MCF 10A (cell line): ENCODE results near the gene DDR1. TPM values are rescaled to one million over a fixed set of nuclear protein-coding genes. Genes with fewer than 3 reads are reported as not detected.

ENCODE experiments used
- BruUV-seq: library from RNA; stranded (reverse); fragments of 400-500 nt; replicated peaks from 2 replicates; lab custom pipeline; 2021; lab: Mats Ljungman, UMichigan
- CTCF ChIA-PET: fragments of 300-600 bp; sonication (Branson Sonifier 250); formaldehyde crosslinking; extraction: SDS; loops from one replicate; lab custom pipeline; 2021; ENCODE audit warnings: antibody characterized with exemption, inconsistent platforms; lab: Yijun Ruan, JAX
- POLR2A ChIA-PET: fragments of 300-600, 350-650 bp; sonication (Branson Sonifier 250); formaldehyde crosslinking; extraction: SDS; loops from one replicate; lab custom pipeline; 2020; ENCODE audit warnings: antibody characterized with exemption, inconsistent platforms; lab: Yijun Ruan, JAX
- DNase-seq: peaks from one replicate; pipeline ENCODE4 v3.0.0-alpha.2; 2018; ENCODE audit not compliant: unreplicated experiment
- H3K27ac Mint-ChIP-seq: one replicate; pipeline ENCODE4 v1.8.0; 2022; ENCODE audit warnings: mild to moderate bottlenecking, low read depth, mixed read lengths; ENCODE audit not compliant: unreplicated experiment
- H3K27me3 Mint-ChIP-seq: one replicate; pipeline ENCODE4 v1.8.0; 2022; ENCODE audit warnings: mixed read lengths; ENCODE audit not compliant: insufficient read depth, unreplicated experiment
- H3K36me3 Mint-ChIP-seq: one replicate; pipeline ENCODE4 v1.8.0; 2022; ENCODE audit warnings: mild to moderate bottlenecking, moderate library complexity, mixed read lengths; ENCODE audit not compliant: insufficient read depth, unreplicated experiment
- H3K4me1 Mint-ChIP-seq: one replicate; pipeline ENCODE4 v1.8.0; 2022; ENCODE audit warnings: mixed read lengths; ENCODE audit not compliant: insufficient read depth, unreplicated experiment
- H3K4me3 Mint-ChIP-seq: one replicate; pipeline ENCODE4 v1.8.0; 2022; ENCODE audit warnings: mild to moderate bottlenecking, moderate library complexity, mixed read lengths; ENCODE audit not compliant: unreplicated experiment
- H3K9me3 Mint-ChIP-seq: one replicate; pipeline ENCODE4 v1.8.0; 2022; ENCODE audit warnings: mixed read lengths; ENCODE audit not compliant: unreplicated experiment
- intact Hi-C: fragments of 100-400 bp; cut with micrococcal nuclease; formaldehyde crosslinking; loops from 2 replicates; pipeline ENCODE4 v1.14.1; 2022
- total RNA-seq: library from RNA; stranded (reverse); gene quantifications from 2 replicates; pipeline ENCODE4 v1.2.3, GENCODE V29; 2022
- TF ChIP-seq, protein P1 (sequence below): fragments of 200-600 bp; IDR thresholded peaks from one replicate; pipeline ENCODE4 v1.8.0; 2022; ENCODE audit warnings: antibody characterized with exemption, mild to moderate bottlenecking; ENCODE audit not compliant: unreplicated experiment

DDR1 gene
- total RNA-seq, 1 experiment from 2014 or later, result 66.0 TPM

DNA sequence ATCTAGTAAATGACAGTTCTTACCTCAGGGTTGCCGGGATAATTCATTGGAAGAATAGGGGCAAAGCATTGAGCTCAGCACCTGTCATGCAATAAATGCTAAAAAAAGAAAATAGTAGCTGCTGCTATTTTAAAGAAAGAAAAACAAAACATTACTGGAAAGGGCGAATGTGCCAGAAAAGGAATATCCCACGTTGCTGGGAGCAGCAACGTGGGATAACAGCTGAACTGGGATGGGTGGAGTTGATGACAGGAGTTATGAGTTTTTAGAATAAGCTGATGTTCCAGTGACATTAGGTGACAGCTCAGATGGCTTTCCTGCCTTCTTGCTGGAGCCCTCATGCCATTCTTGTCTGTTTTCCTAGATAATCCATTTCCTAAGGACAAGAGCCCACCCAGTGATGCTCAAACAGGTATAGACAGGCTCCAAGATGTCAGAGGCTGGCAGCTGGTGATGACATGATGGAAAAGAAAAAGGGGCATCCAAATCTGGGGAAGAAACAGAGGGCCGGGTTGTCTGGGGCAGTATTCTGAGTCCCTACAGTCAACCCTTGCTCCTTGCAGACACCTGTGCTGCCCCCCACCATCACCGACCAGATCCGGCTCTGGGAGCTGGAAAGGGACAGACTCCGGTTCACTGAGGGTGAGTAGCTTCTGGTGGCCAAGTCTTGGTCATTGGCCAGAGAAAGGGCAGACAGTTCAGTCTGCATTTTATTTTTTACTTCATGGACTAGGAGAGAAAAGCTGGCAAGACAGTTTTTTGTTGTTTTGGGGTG, 28.6 kb downstream of the DDR1 start:
- BruUV-seq, result TSS peak; percentile 31
- H3K4me3 Mint-ChIP-seq, result peak overlapping the region; percentile 13
- intact Hi-C loops, result no loop called here
- no peaks in the 10 kb centered on the region for H3K27me3 Mint-ChIP-seq
- TF ChIP-seq, protein P1, sequence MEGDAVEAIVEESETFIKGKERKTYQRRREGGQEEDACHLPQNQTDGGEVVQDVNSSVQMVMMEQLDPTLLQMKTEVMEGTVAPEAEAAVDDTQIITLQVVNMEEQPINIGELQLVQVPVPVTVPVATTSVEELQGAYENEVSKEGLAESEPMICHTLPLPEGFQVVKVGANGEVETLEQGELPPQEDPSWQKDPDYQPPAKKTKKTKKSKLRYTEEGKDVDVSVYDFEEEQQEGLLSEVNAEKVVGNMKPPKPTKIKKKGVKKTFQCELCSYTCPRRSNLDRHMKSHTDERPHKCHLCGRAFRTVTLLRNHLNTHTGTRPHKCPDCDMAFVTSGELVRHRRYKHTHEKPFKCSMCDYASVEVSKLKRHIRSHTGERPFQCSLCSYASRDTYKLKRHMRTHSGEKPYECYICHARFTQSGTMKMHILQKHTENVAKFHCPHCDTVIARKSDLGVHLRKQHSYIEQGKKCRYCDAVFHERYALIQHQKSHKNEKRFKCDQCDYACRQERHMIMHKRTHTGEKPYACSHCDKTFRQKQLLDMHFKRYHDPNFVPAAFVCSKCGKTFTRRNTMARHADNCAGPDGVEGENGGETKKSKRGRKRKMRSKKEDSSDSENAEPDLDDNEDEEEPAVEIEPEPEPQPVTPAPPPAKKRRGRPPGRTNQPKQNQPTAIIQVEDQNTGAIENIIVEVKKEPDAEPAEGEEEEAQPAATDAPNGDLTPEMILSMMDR, result no peak
- H3K9me3 Mint-ChIP-seq, result no peaks in the 10 kb centered on the region
- ChIA-PET CTCF (interaction anchor here (0.5 to 21.4 kb wide), 26 partner anchors 10 to 234 kb away, joined by 3 to 749 read pairs (median 5); partner anchors contain the start of genes DDR1, MUCL3, PSORS1C1 and SFTA2), POLR2A (interaction anchor here (0.7 to 5.4 kb wide), 14 partner anchors 11 to 222 kb away, joined by 3 to 100 read pairs (median 5); partner anchors contain the start of genes DDR1, NRM and PSORS1C1)
- peaks cover 31% of the 10 kb centered on the region for H3K36me3 Mint-ChIP-seq
- no peak overlapping the region for H3K27ac Mint-ChIP-seq
- peaks cover 32% of the 10 kb centered on the region for H3K4me1 Mint-ChIP-seq
- DNase-seq, result no peak

DNA sequence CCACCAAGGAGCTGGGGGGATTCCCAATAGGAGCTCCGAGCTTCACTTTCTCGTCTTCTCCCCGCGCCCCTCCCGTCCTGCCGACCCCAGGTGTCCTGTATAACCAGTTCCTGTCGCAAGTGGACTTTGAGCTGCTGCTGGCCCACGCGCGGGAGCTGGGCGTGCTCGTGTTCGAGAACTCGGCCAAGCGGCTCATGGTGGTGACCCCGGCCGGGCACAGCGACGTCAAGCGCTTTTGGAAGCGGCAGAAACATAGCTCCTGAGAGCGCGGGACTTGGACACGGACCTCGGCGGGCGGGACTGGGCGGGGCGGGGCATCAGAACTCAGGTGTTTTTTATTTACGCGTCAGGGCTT, 29.4 kb downstream of the DDR1 start:
- no peaks in the 10 kb centered on the region for H3K27me3 Mint-ChIP-seq
- no peaks in the 10 kb centered on the region for H3K9me3 Mint-ChIP-seq
- CTCF ChIA-PET, result interaction anchor here (0.5 to 21.4 kb wide), 28 partner anchors 11 to 225 kb away, joined by 3 to 749 read pairs (median 7); partner anchors contain the start of genes DDR1, MUCL3, PSORS1C1 and SFTA2
- intact Hi-C loops, result loop anchor here (1.0 kb wide), 1 partner anchor 85 kb away; no protein-coding TSS in a partner anchor
- peaks cover 25% of the 10 kb centered on the region for H3K4me1 Mint-ChIP-seq
- H3K27ac Mint-ChIP-seq, result peak overlapping the region; percentile 92
- no TSS peak for BruUV-seq
- peaks cover 39% of the 10 kb centered on the region for H3K36me3 Mint-ChIP-seq
- POLR2A ChIA-PET, result interaction anchor here (0.6 to 5.4 kb wide), 30 partner anchors 11 to 296 kb away, joined by 3 to 100 read pairs (median 6); partner anchors contain the start of genes DDR1, FLOT1, NRM and PPP1R10
- DNase-seq, result no peak
- peak overlapping the region; percentile 77 for H3K4me3 Mint-ChIP-seq
- TF ChIP-seq, protein P1, result peak; percentile 24

DNA sequence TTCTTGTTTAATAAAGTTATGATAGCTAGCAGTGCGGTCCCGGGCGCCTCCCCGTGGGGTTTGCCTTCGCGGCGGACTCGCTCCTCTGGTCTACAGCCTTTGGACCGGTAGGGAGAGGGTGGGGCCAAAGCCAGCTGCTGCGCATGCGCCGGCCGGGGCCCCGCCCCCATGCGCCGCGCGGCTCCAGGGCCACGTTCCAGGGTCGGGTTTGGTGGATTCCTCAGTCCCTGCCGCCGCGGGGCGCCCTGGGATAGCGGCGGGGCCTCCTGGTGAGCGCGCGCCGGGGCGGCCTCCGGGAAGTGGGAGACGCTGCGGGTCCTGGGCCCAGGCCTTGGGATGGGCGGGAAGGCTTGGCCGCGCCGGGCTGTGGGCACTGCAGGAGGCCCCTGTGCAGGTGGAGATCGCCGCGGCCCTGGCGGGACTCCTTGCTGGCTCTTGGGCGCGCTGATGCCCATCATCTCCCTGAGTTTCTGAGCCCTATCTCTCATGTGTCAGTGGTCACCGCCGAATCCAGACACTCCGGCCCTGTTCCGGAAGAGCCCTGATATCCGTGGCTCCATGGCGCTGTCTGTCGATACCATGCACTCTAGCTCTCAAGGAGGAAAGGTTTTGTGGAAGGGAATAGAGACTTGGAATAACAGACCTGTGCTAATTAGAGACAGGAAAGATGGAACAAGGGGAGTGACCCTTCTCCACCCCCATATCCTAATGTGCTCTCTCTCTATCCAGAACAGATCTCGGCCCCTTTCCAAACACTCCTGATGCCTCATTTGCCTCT, 29.9 kb downstream of the DDR1 start, which contains the start of gene VARS2:
Gene VARS2, plus strand, starts transcription at position 163 of the 778 bp plus-strand sequence. Its CDS starts 599 bp downstream, at position 762.
- BruUV-seq, result TSS peak; percentile 51
- H3K27ac Mint-ChIP-seq, result peak within 1 kb of the TSS; percentile 92
- H3K36me3 Mint-ChIP-seq, result peaks cover 44% of the 10 kb centered on the region
- peak; percentile 93 for DNase-seq
- ChIA-PET CTCF (interaction anchor here (0.5 to 21.4 kb wide), 46 partner anchors 11 to 245 kb away, joined by 3 to 749 read pairs (median 6); partner anchors contain the start of genes DDR1, MUCL3, PSORS1C1 and SFTA2), POLR2A (interaction anchor here (0.6 to 5.4 kb wide), 39 partner anchors 12 to 297 kb away, joined by 3 to 100 read pairs (median 5); partner anchors contain the start of genes DDR1, FLOT1, NRM and PPP1R10)
- H3K27me3 Mint-ChIP-seq, result no peaks in the 10 kb centered on the region
- intact Hi-C loops, result loop anchor here (1.0 kb wide), 1 partner anchor 86 kb away; no protein-coding TSS in a partner anchor
- no peaks in the 10 kb centered on the region for H3K9me3 Mint-ChIP-seq
- peak within 1 kb of the TSS; percentile 77 for H3K4me3 Mint-ChIP-seq
- H3K4me1 Mint-ChIP-seq, result peaks cover 19% of the 10 kb centered on the region
- TF ChIP-seq, protein P1, result no peak
